ENCODE measurements around the gene SLC41A2.

The SLC41A2 gene

GRCh38 chr12:104942075-104942474, 16.0 kb downstream of the SLC41A2 start:
- Histone ChIP-seq H3K4me3 (ENCODE audit: low read depth in 1 of 2, low read length in 1 of 2) (no peak overlapping the region), H3K4me1 (ENCODE audit: control insufficient read depth in 1 of 2, insufficient read depth in 1 of 2, low read depth in 1 of 2, low read length in 1 of 2) (no peaks in the 10 kb centered on the region), H3K9me3 (no peaks in the 10 kb centered on the region), H3K36me3 (no peaks in the 10 kb centered on the region), H3K27ac (no peak overlapping the region), H3K27me3 (no peaks in the 10 kb centered on the region)
- TF ChIP-seq CTCF (IDR thresholded peaks at IDR 0.05) = no peak

- Histone ChIP-seq H3K36me3 (no peaks in the 10 kb centered on the region), H3K9me3 (no peaks in the 10 kb centered on the region), H3K4me3 (ENCODE audit: low read depth in 1 of 2, low read length in 1 of 2) (no peak overlapping the region), H3K27ac (no peak overlapping the region), H3K4me1 (ENCODE audit: control insufficient read depth in 1 of 2, insufficient read depth in 1 of 2, low read depth in 1 of 2, low read length in 1 of 2) (no peaks in the 10 kb centered on the region), H3K27me3 (no peaks in the 10 kb centered on the region)
- no peak for TF ChIP-seq CTCF (IDR thresholded peaks at IDR 0.05)
These were observed 16.6 kb downstream of the SLC41A2 start for GRCh38 chr12:104941454-104941853.

- Histone ChIP-seq H3K27ac (no peak overlapping the region), H3K4me3 (ENCODE audit: low read depth in 1 of 2, low read length in 1 of 2) (no peak overlapping the region), H3K27me3 (no peaks in the 10 kb centered on the region), H3K36me3 (no peaks in the 10 kb centered on the region), H3K4me1 (ENCODE audit: control insufficient read depth in 1 of 2, insufficient read depth in 1 of 2, low read depth in 1 of 2, low read length in 1 of 2) (no peaks in the 10 kb centered on the region), H3K9me3 (no peaks in the 10 kb centered on the region)
- TF ChIP-seq CTCF (IDR thresholded peaks at IDR 0.05) = no peak
These were observed 19.0 kb downstream of the SLC41A2 start for GRCh38 chr12:104939089-104939488.

- H3K27me3 ChIP-seq = no peaks in the 10 kb centered on the region
- H3K27ac ChIP-seq = no peak overlapping the region
- no peak for TF ChIP-seq CTCF (IDR thresholded peaks at IDR 0.05)
- H3K4me1 ChIP-seq (ENCODE audit: control insufficient read depth in 1 of 2, insufficient read depth in 1 of 2, low read depth in 1 of 2, low read length in 1 of 2) = no peaks in the 10 kb centered on the region
- no peak overlapping the region for H3K4me3 ChIP-seq (ENCODE audit: low read depth in 1 of 2, low read length in 1 of 2)
- no peaks in the 10 kb centered on the region for H3K36me3 ChIP-seq
- H3K9me3 ChIP-seq = no peaks in the 10 kb centered on the region
These were observed 19.7 kb downstream of the SLC41A2 start for GRCh38 chr12:104938371-104938770.

- TF ChIP-seq CTCF (IDR thresholded peaks at IDR 0.05) = no peak
- H3K9me3 ChIP-seq = no peaks in the 10 kb centered on the region
These were observed 22.2 kb downstream of the SLC41A2 start for GRCh38 chr12:104935886-104936285.

GRCh38 chr12:104933778-104934177, 24.3 kb downstream of the SLC41A2 start:
- no peak overlapping the region for H3K27ac ChIP-seq
- H3K4me3 ChIP-seq (ENCODE audit: low read depth in 1 of 2, low read length in 1 of 2) = no peak overlapping the region
- no peak for TF ChIP-seq CTCF (IDR thresholded peaks at IDR 0.05)
- no peaks in the 10 kb centered on the region for H3K36me3 ChIP-seq
- H3K9me3 ChIP-seq = no peaks in the 10 kb centered on the region
- H3K27me3 ChIP-seq = no peaks in the 10 kb centered on the region
- no peaks in the 10 kb centered on the region for H3K4me1 ChIP-seq (ENCODE audit: control insufficient read depth in 1 of 2, insufficient read depth in 1 of 2, low read depth in 1 of 2, low read length in 1 of 2)

More at GRCh38 chr12:104935886-104936285, 22.2 kb downstream of the SLC41A2 start:
- no peaks in the 10 kb centered on the region for H3K4me1 ChIP-seq (ENCODE audit: control insufficient read depth in 1 of 2, insufficient read depth in 1 of 2, low read depth in 1 of 2, low read length in 1 of 2)
- H3K36me3 ChIP-seq = no peaks in the 10 kb centered on the region
- no peak overlapping the region for H3K4me3 ChIP-seq (ENCODE audit: low read depth in 1 of 2, low read length in 1 of 2)
- no peak overlapping the region for H3K27ac ChIP-seq
- no peaks in the 10 kb centered on the region for H3K27me3 ChIP-seq
